ENCODE data around the gene GREB1L.

GREB1L gene

GRCh38 chr18:21218862-21219261 lies 23.2 kb upstream of the GREB1L start:
- H3K9me3 ChIP-seq (ENCODE audit: control insufficient read depth, insufficient read depth, low read length) = no peaks in the 10 kb centered on the region
- no peak overlapping the region for H3K27ac ChIP-seq (ENCODE audit: low read depth, low read length)
- H3K27me3 ChIP-seq (ENCODE audit: control insufficient read depth, insufficient read depth, low read length) = peaks cover 82% of the 10 kb centered on the region
- no peak overlapping the region for H3K4me3 ChIP-seq (ENCODE audit: low read depth, low read length)
- peaks cover 11% of the 10 kb centered on the region for H3K4me1 ChIP-seq (ENCODE audit: control insufficient read depth, insufficient read depth, low read length)
- no peaks in the 10 kb centered on the region for H3K36me3 ChIP-seq (ENCODE audit: control insufficient read depth, insufficient read depth, low read length)
- no peak overlapping the region for H3K9ac ChIP-seq (ENCODE audit: low read depth, low read length)

- Histone ChIP-seq H3K27me3 (ENCODE audit: control insufficient read depth, insufficient read depth, low read length) (no peaks in the 10 kb centered on the region; the same call in 1 of the 2 replicates), H3K27ac (ENCODE audit: low read depth, low read length) (no peak overlapping the region), H3K4me1 (ENCODE audit: control insufficient read depth, insufficient read depth, low read length) (no peaks in the 10 kb centered on the region), H3K9me3 (ENCODE audit: control insufficient read depth, insufficient read depth, low read length) (no peaks in the 10 kb centered on the region), H3K4me3 (ENCODE audit: low read depth, low read length) (no peak overlapping the region), H3K36me3 (ENCODE audit: control insufficient read depth, insufficient read depth, low read length) (no peaks in the 10 kb centered on the region), H3K9ac (ENCODE audit: low read depth, low read length) (no peak overlapping the region)
These were observed 11.6 kb upstream of the GREB1L start for GRCh38 chr18:21230436-21230835.

GRCh38 chr18:21241301-21242048 lies 557 bp upstream of the GREB1L start:
- Histone ChIP-seq H3K4me3 (ENCODE audit: low read depth, low read length) (peak overlapping the region; percentile 56), H3K9ac (ENCODE audit: low read depth, low read length) (no peak overlapping the region), H3K4me1 (ENCODE audit: control insufficient read depth, insufficient read depth, low read length) (peaks cover 10% of the 10 kb centered on the region), H3K9me3 (ENCODE audit: control insufficient read depth, insufficient read depth, low read length) (no peaks in the 10 kb centered on the region), H3K27me3 (ENCODE audit: control insufficient read depth, insufficient read depth, low read length) (peaks cover 95% of the 10 kb centered on the region), H3K36me3 (ENCODE audit: control insufficient read depth, insufficient read depth, low read length) (no peaks in the 10 kb centered on the region), H3K27ac (ENCODE audit: low read depth, low read length) (peak overlapping the region; percentile 60)

- Histone ChIP-seq H3K9ac (ENCODE audit: low read depth, low read length) (no peak overlapping the region), H3K27ac (ENCODE audit: low read depth, low read length) (no peak overlapping the region), H3K36me3 (ENCODE audit: control insufficient read depth, insufficient read depth, low read length) (no peaks in the 10 kb centered on the region), H3K4me1 (ENCODE audit: control insufficient read depth, insufficient read depth, low read length) (peaks cover 10% of the 10 kb centered on the region), H3K27me3 (ENCODE audit: control insufficient read depth, insufficient read depth, low read length) (peaks cover 93% of the 10 kb centered on the region), H3K4me3 (ENCODE audit: low read depth, low read length) (peak overlapping the region; percentile 71), H3K9me3 (ENCODE audit: control insufficient read depth, insufficient read depth, low read length) (no peaks in the 10 kb centered on the region)
These were observed 859 bp downstream of the GREB1L start for GRCh38 chr18:21242780-21243401.

- H3K9ac ChIP-seq (ENCODE audit: low read depth, low read length) = no peak overlapping the region
These were observed 12.5 kb downstream of the GREB1L start for GRCh38 chr18:21254576-21254975.

GRCh38 chr18:21255211-21255610 lies 13.2 kb downstream of the GREB1L start:
- H3K36me3 ChIP-seq (ENCODE audit: control insufficient read depth, insufficient read depth, low read length) = no peaks in the 10 kb centered on the region
- peaks cover 4% of the 10 kb centered on the region; the same call in 1 of the 2 replicates for H3K27me3 ChIP-seq (ENCODE audit: control insufficient read depth, insufficient read depth, low read length)
- no peak overlapping the region for H3K9ac ChIP-seq (ENCODE audit: low read depth, low read length)
- peaks cover 9% of the 10 kb centered on the region for H3K4me1 ChIP-seq (ENCODE audit: control insufficient read depth, insufficient read depth, low read length)
- H3K27ac ChIP-seq (ENCODE audit: low read depth, low read length) = no peak overlapping the region
- no peaks in the 10 kb centered on the region for H3K9me3 ChIP-seq (ENCODE audit: control insufficient read depth, insufficient read depth, low read length)
- H3K4me3 ChIP-seq (ENCODE audit: low read depth, low read length) = no peak overlapping the region

More at GRCh38 chr18:21254576-21254975, 12.5 kb downstream of the GREB1L start:
- Histone ChIP-seq H3K4me3 (ENCODE audit: low read depth, low read length) (no peak overlapping the region), H3K4me1 (ENCODE audit: control insufficient read depth, insufficient read depth, low read length) (0 out of 2 replicates have a peak, but pooled peaks cover 3% of the 10 kb centered on the region), H3K27me3 (ENCODE audit: control insufficient read depth, insufficient read depth, low read length) (no peaks in the 10 kb centered on the region), H3K27ac (ENCODE audit: low read depth, low read length) (no peak overlapping the region), H3K36me3 (ENCODE audit: control insufficient read depth, insufficient read depth, low read length) (no peaks in the 10 kb centered on the region), H3K9me3 (ENCODE audit: control insufficient read depth, insufficient read depth, low read length) (no peaks in the 10 kb centered on the region)

GRCh38 chr18:21257386-21257785 lies 15.4 kb downstream of the GREB1L start:
- peaks cover 29% of the 10 kb centered on the region for H3K4me1 ChIP-seq (ENCODE audit: control insufficient read depth, insufficient read depth, low read length)
- no peak overlapping the region for H3K9ac ChIP-seq (ENCODE audit: low read depth, low read length)
- no peak overlapping the region for H3K4me3 ChIP-seq (ENCODE audit: low read depth, low read length)
- no peaks in the 10 kb centered on the region for H3K9me3 ChIP-seq (ENCODE audit: control insufficient read depth, insufficient read depth, low read length)
- H3K36me3 ChIP-seq (ENCODE audit: control insufficient read depth, insufficient read depth, low read length) = no peaks in the 10 kb centered on the region
- H3K27ac ChIP-seq (ENCODE audit: low read depth, low read length) = no peak overlapping the region
- peaks cover 4% of the 10 kb centered on the region; the same call in 1 of the 2 replicates for H3K27me3 ChIP-seq (ENCODE audit: control insufficient read depth, insufficient read depth, low read length)

GRCh38 chr18:21260621-21261020 lies 18.6 kb downstream of the GREB1L start:
- Histone ChIP-seq H3K27me3 (ENCODE audit: control insufficient read depth, insufficient read depth, low read length) (peaks cover 4% of the 10 kb centered on the region; the same call in 1 of the 2 replicates), H3K4me3 (ENCODE audit: low read depth, low read length) (no peak overlapping the region), H3K36me3 (ENCODE audit: control insufficient read depth, insufficient read depth, low read length) (no peaks in the 10 kb centered on the region), H3K9me3 (ENCODE audit: control insufficient read depth, insufficient read depth, low read length) (no peaks in the 10 kb centered on the region), H3K27ac (ENCODE audit: low read depth, low read length) (peak overlapping the region; percentile 38), H3K9ac (ENCODE audit: low read depth, low read length) (no peak overlapping the region), H3K4me1 (ENCODE audit: control insufficient read depth, insufficient read depth, low read length) (peaks cover 60% of the 10 kb centered on the region)

- no peaks in the 10 kb centered on the region for H3K9me3 ChIP-seq (ENCODE audit: control insufficient read depth, insufficient read depth, low read length)
- H3K4me1 ChIP-seq (ENCODE audit: control insufficient read depth, insufficient read depth, low read length) = peaks cover 65% of the 10 kb centered on the region
- peaks cover 4% of the 10 kb centered on the region; the same call in 1 of the 2 replicates for H3K27me3 ChIP-seq (ENCODE audit: control insufficient read depth, insufficient read depth, low read length)
- H3K4me3 ChIP-seq (ENCODE audit: low read depth, low read length) = no peak overlapping the region
- peak overlapping the region; percentile 48 for H3K27ac ChIP-seq (ENCODE audit: low read depth, low read length)
- no peaks in the 10 kb centered on the region for H3K36me3 ChIP-seq (ENCODE audit: control insufficient read depth, insufficient read depth, low read length)
- H3K9ac ChIP-seq (ENCODE audit: low read depth, low read length) = no peak overlapping the region
These were observed 19.3 kb downstream of the GREB1L start for GRCh38 chr18:21261352-21261751.

GRCh38 chr18:21262244-21262643 lies 20.2 kb downstream of the GREB1L start:
- Histone ChIP-seq H3K36me3 (ENCODE audit: control insufficient read depth, insufficient read depth, low read length) (no peaks in the 10 kb centered on the region), H3K27me3 (ENCODE audit: control insufficient read depth, insufficient read depth, low read length) (peaks cover 4% of the 10 kb centered on the region; the same call in 1 of the 2 replicates), H3K4me3 (ENCODE audit: low read depth, low read length) (no peak overlapping the region), H3K4me1 (ENCODE audit: control insufficient read depth, insufficient read depth, low read length) (peaks cover 65% of the 10 kb centered on the region), H3K27ac (ENCODE audit: low read depth, low read length) (peak overlapping the region; percentile 59), H3K9me3 (ENCODE audit: control insufficient read depth, insufficient read depth, low read length) (no peaks in the 10 kb centered on the region), H3K9ac (ENCODE audit: low read depth, low read length) (no peak overlapping the region)

GRCh38 chr18:21262979-21263378 lies 20.9 kb downstream of the GREB1L start:
- Histone ChIP-seq H3K9ac (ENCODE audit: low read depth, low read length) (no peak overlapping the region), H3K27me3 (ENCODE audit: control insufficient read depth, insufficient read depth, low read length) (peaks cover 4% of the 10 kb centered on the region; the same call in 1 of the 2 replicates), H3K27ac (ENCODE audit: low read depth, low read length) (peak overlapping the region; percentile 80), H3K9me3 (ENCODE audit: control insufficient read depth, insufficient read depth, low read length) (no peaks in the 10 kb centered on the region), H3K4me1 (ENCODE audit: control insufficient read depth, insufficient read depth, low read length) (peaks cover 64% of the 10 kb centered on the region), H3K36me3 (ENCODE audit: control insufficient read depth, insufficient read depth, low read length) (no peaks in the 10 kb centered on the region), H3K4me3 (ENCODE audit: low read depth, low read length) (no peak overlapping the region)
